C4-2B (cell line): ENCODE results near the gene USHBP1.
"Not testable (repeated sequence)": the region's sequence is repeated elsewhere in the genome, so short reads cannot be mapped to it uniquely, and the experiment has no call there.

Source experiments
- H3K27ac ChIP-seq: fragments of 450-650 bp; 2 replicates; pipeline ENCODE4 v1.5.1; 2017
- CTCF ChIP-seq: fragments of 450-650 bp; conservative IDR thresholded peaks from 2 replicates; pipeline ENCODE4 v1.5.1; 2017; ENCODE audit warnings: mild to moderate bottlenecking
- ZFX ChIP-seq: fragments of 450-650 bp; IDR thresholded peaks from 2 replicates; pipeline ENCODE4 v1.6.1; 2017

The USHBP1 gene

GRCh38 chr19:17303167-17303939 lies 38.8 kb upstream of the USHBP1 start, which contains the start of gene ABHD8:
TSS of gene ABHD8 (minus strand) at chr19:17303425. CDS start at chr19:17301616, 1,809 bp downstream.
- peak; percentile 53; the same call in 1 of the 2 replicates for TF ChIP-seq ZFX
- peak; percentile 78 for TF ChIP-seq CTCF
- peak within 1 kb of the TSS; percentile 81 for H3K27ac ChIP-seq

GRCh38 chr19:17302391-17303166 lies 38.0 kb upstream of the USHBP1 start:
- peak overlapping the region; percentile 81 for H3K27ac ChIP-seq
- TF ChIP-seq ZFX: no peak
- no peak for TF ChIP-seq CTCF

DNA sequence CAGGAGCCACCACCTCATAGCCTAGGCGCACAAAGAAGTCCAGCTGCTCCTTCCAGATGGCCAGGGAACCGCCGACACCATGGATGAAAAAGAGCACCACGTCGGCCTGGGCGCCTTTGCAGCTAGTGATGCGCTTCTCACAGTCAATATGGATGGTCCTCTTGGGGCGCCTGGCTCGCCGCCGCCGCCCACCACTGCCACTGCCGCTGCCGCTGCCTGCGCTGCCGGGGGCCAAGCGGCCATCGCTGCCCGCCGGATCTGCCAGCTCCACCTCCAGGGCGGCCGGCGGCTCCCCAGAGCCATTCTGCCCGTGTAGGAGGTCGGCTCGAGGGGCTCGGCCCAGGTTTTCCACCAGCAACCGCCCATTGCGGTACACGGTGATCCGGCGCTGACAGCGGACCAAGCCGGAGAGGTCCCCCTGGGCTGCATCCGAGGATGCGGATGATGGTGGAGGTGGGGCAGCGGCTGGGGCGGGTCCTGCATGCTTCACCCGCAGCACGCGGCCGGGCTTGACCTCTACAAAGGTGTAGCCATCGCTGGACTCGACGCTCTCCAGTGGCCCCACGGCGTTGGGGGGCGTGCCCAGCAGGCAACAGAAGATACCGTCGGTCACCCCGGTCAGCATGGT lies 36.6 kb upstream of the USHBP1 start:
- TF ChIP-seq CTCF (no peak), ZFX (no peak)
- H3K27ac ChIP-seq: no peak overlapping the region

DNA sequence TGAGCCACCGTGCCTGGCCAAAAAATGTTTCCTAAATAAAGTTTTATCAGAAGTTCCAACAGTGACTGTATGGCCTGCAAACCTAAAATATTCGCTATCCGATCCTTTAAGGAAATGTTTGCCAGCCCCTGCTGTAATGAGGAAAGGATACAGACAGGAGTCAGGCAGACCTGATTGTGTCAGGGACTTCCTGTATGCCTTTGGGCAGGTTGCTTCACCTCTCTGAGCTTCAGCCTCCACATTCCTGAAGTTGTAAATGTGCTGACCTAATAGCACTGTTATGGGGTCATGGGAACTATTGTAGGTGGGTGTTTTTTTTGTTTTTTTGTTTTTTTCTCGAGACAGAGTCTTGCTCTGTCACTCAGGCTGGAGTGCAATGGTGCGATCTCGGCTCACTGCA lies 32.4 kb upstream of the USHBP1 start:
- TF ChIP-seq ZFX (no peak), CTCF (no peak)
- H3K27ac ChIP-seq: no peak overlapping the region

DNA sequence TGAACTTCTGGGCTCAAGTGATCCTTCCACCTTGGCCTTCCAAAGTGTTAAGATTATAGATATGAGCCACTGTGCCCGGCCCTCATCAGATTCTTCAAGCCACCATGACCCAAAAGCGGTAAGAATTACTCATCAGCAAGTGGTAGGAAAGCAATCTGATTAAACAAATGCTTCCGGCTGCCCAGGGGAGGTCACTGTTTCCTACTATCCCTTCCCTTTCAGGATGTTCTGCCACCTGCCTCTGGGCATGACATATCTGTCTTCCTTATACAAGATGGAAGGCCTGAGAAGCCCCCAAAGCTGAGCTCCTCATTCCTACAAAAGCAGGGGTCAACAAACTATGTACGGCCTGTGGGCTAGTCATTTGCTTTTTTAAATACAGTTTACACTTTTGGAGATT lies 31.7 kb upstream of the USHBP1 start:
- no peak overlapping the region for H3K27ac ChIP-seq
- no peak for TF ChIP-seq ZFX
- no peak for TF ChIP-seq CTCF

DNA sequence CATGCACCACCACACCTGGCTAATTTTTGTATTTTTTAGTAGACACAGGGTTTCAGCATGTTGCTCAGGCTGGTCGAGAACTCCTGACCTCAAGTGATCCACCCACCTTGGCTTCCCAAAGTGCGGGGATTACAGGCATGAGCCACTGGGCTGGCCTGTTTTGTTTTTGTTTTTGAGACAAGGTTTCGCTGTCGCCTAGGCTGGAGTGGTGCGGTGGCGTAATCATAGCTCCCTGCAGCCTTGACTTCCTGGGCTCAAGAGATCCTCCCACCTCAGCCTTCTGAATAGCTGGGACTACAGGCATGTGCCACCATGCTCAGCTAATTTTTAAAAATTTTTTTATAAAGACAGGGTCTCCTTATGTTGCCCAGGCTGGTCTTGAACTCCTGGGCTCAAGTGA lies 31.0 kb upstream of the USHBP1 start:
- not testable (repeated sequence) for H3K27ac ChIP-seq

GRCh38 chr19:17294051-17294891 lies 29.7 kb upstream of the USHBP1 start:
- TF ChIP-seq CTCF (no peak), ZFX (no peak)
- no peak overlapping the region for H3K27ac ChIP-seq
